ENCODE results near the gene ABCA2.

DNA sequence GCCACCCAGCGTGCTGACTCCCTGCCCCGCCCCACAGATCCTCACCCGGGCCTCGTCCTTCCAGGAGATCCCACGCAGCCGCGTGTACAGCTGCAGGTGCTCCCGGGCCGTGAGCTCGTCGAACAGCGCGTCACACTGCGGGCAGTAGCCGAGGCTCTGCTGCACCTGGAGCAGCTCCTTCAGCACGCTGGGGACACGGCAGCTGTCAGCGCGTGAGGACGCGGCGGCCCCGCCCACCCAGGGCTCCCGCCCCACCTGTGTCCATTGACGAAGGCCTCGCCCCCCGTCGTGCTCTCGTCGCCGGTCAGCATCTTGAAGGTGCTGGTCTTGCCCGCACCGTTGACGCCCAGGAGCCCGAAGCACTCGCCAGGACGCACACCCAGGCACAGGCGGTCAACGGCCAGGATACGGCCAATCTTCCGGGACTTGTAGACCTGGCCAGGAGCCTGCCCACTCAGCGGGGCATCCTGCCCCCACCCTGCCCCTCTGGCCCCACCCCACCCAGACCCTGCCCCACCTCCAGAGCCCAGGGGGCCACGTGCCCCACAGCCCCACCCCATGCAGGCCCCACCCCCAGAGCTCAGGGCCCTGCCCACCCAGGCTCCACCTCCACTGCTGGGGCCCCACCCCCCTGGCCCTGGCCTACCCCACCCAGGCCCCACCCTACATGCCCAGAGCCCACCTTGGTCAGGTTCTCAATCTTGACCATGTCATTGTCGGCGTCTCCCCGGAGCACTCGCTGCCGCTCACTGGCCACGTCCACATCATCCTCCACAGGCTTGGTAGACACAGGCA lies 17.9 kb downstream of the ABCA2 start:
- TF ChIP-seq, protein P1, sequence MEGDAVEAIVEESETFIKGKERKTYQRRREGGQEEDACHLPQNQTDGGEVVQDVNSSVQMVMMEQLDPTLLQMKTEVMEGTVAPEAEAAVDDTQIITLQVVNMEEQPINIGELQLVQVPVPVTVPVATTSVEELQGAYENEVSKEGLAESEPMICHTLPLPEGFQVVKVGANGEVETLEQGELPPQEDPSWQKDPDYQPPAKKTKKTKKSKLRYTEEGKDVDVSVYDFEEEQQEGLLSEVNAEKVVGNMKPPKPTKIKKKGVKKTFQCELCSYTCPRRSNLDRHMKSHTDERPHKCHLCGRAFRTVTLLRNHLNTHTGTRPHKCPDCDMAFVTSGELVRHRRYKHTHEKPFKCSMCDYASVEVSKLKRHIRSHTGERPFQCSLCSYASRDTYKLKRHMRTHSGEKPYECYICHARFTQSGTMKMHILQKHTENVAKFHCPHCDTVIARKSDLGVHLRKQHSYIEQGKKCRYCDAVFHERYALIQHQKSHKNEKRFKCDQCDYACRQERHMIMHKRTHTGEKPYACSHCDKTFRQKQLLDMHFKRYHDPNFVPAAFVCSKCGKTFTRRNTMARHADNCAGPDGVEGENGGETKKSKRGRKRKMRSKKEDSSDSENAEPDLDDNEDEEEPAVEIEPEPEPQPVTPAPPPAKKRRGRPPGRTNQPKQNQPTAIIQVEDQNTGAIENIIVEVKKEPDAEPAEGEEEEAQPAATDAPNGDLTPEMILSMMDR (IDR thresholded peaks at IDR 0.05; ENCODE audit: low read depth, low read length, missing input control) = no peak
- TF ChIP-seq SP1 (IDR thresholded peaks at IDR 0.05) (no peak), YY1 (IDR thresholded peaks at IDR 0.05) (no peak), TAF1 (conservative IDR thresholded peaks at IDR 0.05) (no peak), RAD21 (IDR thresholded peaks at IDR 0.05) (no peak), GABPA (IDR thresholded peaks at IDR 0.05 in 1 of 2, conservative IDR thresholded peaks at IDR 0.05 in 1 of 2) (no peak), HNF4G (IDR thresholded peaks at IDR 0.05) (no peak), EGR1 (IDR thresholded peaks at IDR 0.05; ENCODE audit: low read depth in 2 of 2) (no peak), JUND (IDR thresholded peaks at IDR 0.05) (no peak), FOXA1 (IDR thresholded peaks at IDR 0.05) (no peak), RXRA (IDR thresholded peaks at IDR 0.05) (no peak)
- TF ChIP-seq, protein P2, sequence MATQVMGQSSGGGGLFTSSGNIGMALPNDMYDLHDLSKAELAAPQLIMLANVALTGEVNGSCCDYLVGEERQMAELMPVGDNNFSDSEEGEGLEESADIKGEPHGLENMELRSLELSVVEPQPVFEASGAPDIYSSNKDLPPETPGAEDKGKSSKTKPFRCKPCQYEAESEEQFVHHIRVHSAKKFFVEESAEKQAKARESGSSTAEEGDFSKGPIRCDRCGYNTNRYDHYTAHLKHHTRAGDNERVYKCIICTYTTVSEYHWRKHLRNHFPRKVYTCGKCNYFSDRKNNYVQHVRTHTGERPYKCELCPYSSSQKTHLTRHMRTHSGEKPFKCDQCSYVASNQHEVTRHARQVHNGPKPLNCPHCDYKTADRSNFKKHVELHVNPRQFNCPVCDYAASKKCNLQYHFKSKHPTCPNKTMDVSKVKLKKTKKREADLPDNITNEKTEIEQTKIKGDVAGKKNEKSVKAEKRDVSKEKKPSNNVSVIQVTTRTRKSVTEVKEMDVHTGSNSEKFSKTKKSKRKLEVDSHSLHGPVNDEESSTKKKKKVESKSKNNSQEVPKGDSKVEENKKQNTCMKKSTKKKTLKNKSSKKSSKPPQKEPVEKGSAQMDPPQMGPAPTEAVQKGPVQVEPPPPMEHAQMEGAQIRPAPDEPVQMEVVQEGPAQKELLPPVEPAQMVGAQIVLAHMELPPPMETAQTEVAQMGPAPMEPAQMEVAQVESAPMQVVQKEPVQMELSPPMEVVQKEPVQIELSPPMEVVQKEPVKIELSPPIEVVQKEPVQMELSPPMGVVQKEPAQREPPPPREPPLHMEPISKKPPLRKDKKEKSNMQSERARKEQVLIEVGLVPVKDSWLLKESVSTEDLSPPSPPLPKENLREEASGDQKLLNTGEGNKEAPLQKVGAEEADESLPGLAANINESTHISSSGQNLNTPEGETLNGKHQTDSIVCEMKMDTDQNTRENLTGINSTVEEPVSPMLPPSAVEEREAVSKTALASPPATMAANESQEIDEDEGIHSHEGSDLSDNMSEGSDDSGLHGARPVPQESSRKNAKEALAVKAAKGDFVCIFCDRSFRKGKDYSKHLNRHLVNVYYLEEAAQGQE (IDR thresholded peaks at IDR 0.05) = no peak
- TF ChIP-seq, protein P3, sequence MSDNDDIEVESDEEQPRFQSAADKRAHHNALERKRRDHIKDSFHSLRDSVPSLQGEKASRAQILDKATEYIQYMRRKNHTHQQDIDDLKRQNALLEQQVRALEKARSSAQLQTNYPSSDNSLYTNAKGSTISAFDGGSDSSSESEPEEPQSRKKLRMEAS (IDR thresholded peaks at IDR 0.05) = no peak
- TF ChIP-seq, protein P4, sequence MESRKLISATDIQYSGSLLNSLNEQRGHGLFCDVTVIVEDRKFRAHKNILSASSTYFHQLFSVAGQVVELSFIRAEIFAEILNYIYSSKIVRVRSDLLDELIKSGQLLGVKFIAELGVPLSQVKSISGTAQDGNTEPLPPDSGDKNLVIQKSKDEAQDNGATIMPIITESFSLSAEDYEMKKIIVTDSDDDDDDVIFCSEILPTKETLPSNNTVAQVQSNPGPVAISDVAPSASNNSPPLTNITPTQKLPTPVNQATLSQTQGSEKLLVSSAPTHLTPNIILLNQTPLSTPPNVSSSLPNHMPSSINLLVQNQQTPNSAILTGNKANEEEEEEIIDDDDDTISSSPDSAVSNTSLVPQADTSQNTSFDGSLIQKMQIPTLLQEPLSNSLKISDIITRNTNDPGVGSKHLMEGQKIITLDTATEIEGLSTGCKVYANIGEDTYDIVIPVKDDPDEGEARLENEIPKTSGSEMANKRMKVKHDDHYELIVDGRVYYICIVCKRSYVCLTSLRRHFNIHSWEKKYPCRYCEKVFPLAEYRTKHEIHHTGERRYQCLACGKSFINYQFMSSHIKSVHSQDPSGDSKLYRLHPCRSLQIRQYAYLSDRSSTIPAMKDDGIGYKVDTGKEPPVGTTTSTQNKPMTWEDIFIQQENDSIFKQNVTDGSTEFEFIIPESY (IDR thresholded peaks at IDR 0.05) = no peak

Data from liver (tissue), 3 donors.